Measurements from ENCODE around the gene LHFPL5. TPM values are rescaled to one million over a fixed set of nuclear protein-coding genes. Genes with fewer than 3 reads are reported as not detected.

The LHFPL5 gene
- total RNA-seq, 1 donor from 2014 or later, result not detected

GRCh38 chr6:35839019-35839418, 33.9 kb downstream of the LHFPL5 start:
- no peaks in the 10 kb centered on the region for H3K4me1 ChIP-seq
- intact Hi-C loops (cut with DNase I), result no loop called here
- no peaks in the 10 kb centered on the region for H3K27me3 ChIP-seq (ENCODE audit: low read depth)
- TF ChIP-seq CTCF (IDR thresholded peaks at IDR 0.05), result no peak
- DNase-seq (no peak), ATAC-seq (no peak)
- H3K9me3 ChIP-seq, result no peaks in the 10 kb centered on the region
- H3K36me3 ChIP-seq, result peaks cover 73% of the 10 kb centered on the region
- no peak overlapping the region for H3K4me3 ChIP-seq
- no peak overlapping the region for H3K27ac ChIP-seq

GRCh38 chr6:35842381-35842780, 37.2 kb downstream of the LHFPL5 start:
- intact Hi-C loops (cut with DNase I), result no loop called here
- no peaks in the 10 kb centered on the region for H3K9me3 ChIP-seq
- H3K36me3 ChIP-seq, result peaks cover 47% of the 10 kb centered on the region
- H3K4me3 ChIP-seq, result no peak overlapping the region
- ATAC-seq (no peak), DNase-seq (no peak)
- TF ChIP-seq CTCF (IDR thresholded peaks at IDR 0.05), result no peak
- H3K4me1 ChIP-seq, result no peaks in the 10 kb centered on the region
- no peaks in the 10 kb centered on the region for H3K27me3 ChIP-seq (ENCODE audit: low read depth)
- no peak overlapping the region for H3K27ac ChIP-seq

GRCh38 chr6:35844290-35844689, 39.1 kb downstream of the LHFPL5 start:
- H3K27me3 ChIP-seq (ENCODE audit: low read depth), result no peaks in the 10 kb centered on the region
- peaks cover 32% of the 10 kb centered on the region for H3K36me3 ChIP-seq
- no peaks in the 10 kb centered on the region for H3K4me1 ChIP-seq
- intact Hi-C loops (cut with DNase I), result no loop called here
- no peak for TF ChIP-seq CTCF (IDR thresholded peaks at IDR 0.05)
- no peak overlapping the region for H3K4me3 ChIP-seq
- no peak for DNase-seq
- ATAC-seq, result no peak
- H3K27ac ChIP-seq, result no peak overlapping the region
- peaks cover 5% of the 10 kb centered on the region for H3K9me3 ChIP-seq

GRCh38 chr6:35850208-35850607, 45.1 kb downstream of the LHFPL5 start:
- no peak for TF ChIP-seq CTCF (IDR thresholded peaks at IDR 0.05)
- Histone ChIP-seq H3K36me3 (peaks cover 29% of the 10 kb centered on the region), H3K9me3 (peaks cover 5% of the 10 kb centered on the region), H3K4me1 (no peaks in the 10 kb centered on the region), H3K27me3 (ENCODE audit: low read depth) (no peaks in the 10 kb centered on the region), H3K4me3 (no peak overlapping the region), H3K27ac (no peak overlapping the region)
- DNase-seq (no peak), ATAC-seq (no peak)
- intact Hi-C loops (cut with DNase I), result no loop called here

GRCh38 chr6:35852994-35853393, 47.8 kb downstream of the LHFPL5 start:
- H3K27ac ChIP-seq, result no peak overlapping the region
- DNase-seq (no peak), ATAC-seq (no peak)
- no peak for TF ChIP-seq CTCF (IDR thresholded peaks at IDR 0.05)
- H3K27me3 ChIP-seq (ENCODE audit: low read depth), result no peaks in the 10 kb centered on the region
- peaks cover 51% of the 10 kb centered on the region for H3K36me3 ChIP-seq
- no peak overlapping the region for H3K4me3 ChIP-seq
- intact Hi-C loops (cut with DNase I), result no loop called here
- no peaks in the 10 kb centered on the region for H3K4me1 ChIP-seq
- peaks cover 5% of the 10 kb centered on the region for H3K9me3 ChIP-seq

GRCh38 chr6:35856250-35856649, 51.1 kb downstream of the LHFPL5 start:
- no peaks in the 10 kb centered on the region for H3K9me3 ChIP-seq
- H3K36me3 ChIP-seq, result peaks cover 77% of the 10 kb centered on the region
- DNase-seq (no peak), ATAC-seq (no peak)
- intact Hi-C loops (cut with DNase I), result no loop called here
- no peaks in the 10 kb centered on the region for H3K4me1 ChIP-seq
- no peak overlapping the region for H3K27ac ChIP-seq
- H3K4me3 ChIP-seq, result no peak overlapping the region
- H3K27me3 ChIP-seq (ENCODE audit: low read depth), result no peaks in the 10 kb centered on the region
- TF ChIP-seq CTCF (IDR thresholded peaks at IDR 0.05), result no peak
